Neural cell (in vitro differentiated cells): ENCODE measurements around the gene COQ4. TPM values are rescaled to one million over a fixed set of nuclear protein-coding genes. Genes with fewer than 3 reads are reported as not detected.

ENCODE experiments used
- H2AFZ ChIP-seq: fragments of 200-600, 300-800 bp; sonication (generic), shearing (Covaris generic); 2 replicates; pipeline ENCODE4 v1.6.0; 2014; ENCODE audit warnings: low read depth, mild to moderate bottlenecking, antibody characterized with exemption, low read length, moderate library complexity
- H3F3A ChIP-seq: fragments of 200-600 bp; shearing (Covaris generic); 2 replicates; pipeline ENCODE4 v1.6.1; 2016; ENCODE audit warnings: mild to moderate bottlenecking, moderate library complexity, mixed read lengths, antibody characterized with exemption, low read length; ENCODE audit not compliant: insufficient read depth, poor library complexity, severe bottlenecking
- H3K27ac ChIP-seq: fragments of 200-600, 300-800 bp; sonication (generic), shearing (Covaris generic); 2 replicates; pipeline ENCODE4 v1.5.1; 2014; ENCODE audit warnings: mild to moderate bottlenecking, low read length, moderate library complexity
- H3K27me3 ChIP-seq: fragments of 300-800, 200-600 bp; sonication (generic), shearing (Covaris generic); 2 replicates; pipeline ENCODE4 v1.6.0; 2014; ENCODE audit warnings: mild to moderate bottlenecking, low read depth, low read length, moderate library complexity; ENCODE audit not compliant: insufficient read depth
- H3K36me3 ChIP-seq: fragments of 300-800, 200-600 bp; sonication (generic), shearing (Covaris generic); 2 replicates; pipeline ENCODE4 v1.5.1; 2014; ENCODE audit warnings: mild to moderate bottlenecking, antibody characterized with exemption, low read length, moderate library complexity; ENCODE audit not compliant: insufficient read depth
- H3K4me2 ChIP-seq: fragments of 300-800, 200-600 bp; sonication (generic), shearing (Covaris generic); 2 replicates; pipeline ENCODE4 v1.6.0; 2014; ENCODE audit warnings: mild to moderate bottlenecking, low read length
- H3K4me3 ChIP-seq: fragments of 300-800, 200-600 bp; sonication (generic), shearing (Covaris generic); 2 replicates; pipeline ENCODE4 v1.5.1; 2014; ENCODE audit warnings: mild to moderate bottlenecking, low read length, moderate library complexity
- H3K79me2 ChIP-seq: fragments of 200-600 bp; shearing (Covaris generic); replicated peaks from 2 replicates; pipeline ENCODE4 v1.6.0; 2014; ENCODE audit warnings: mild to moderate bottlenecking, low read length, moderate library complexity; ENCODE audit not compliant: insufficient read depth
- H3K9ac ChIP-seq: fragments of 300-800, 200-600 bp; sonication (generic), shearing (Covaris generic); 2 replicates; pipeline ENCODE4 v1.6.1; 2016; ENCODE audit warnings: mild to moderate bottlenecking, low read length, mixed read lengths
- H3K9me2 ChIP-seq: fragments of 200-600 bp; shearing (Covaris generic); 2 replicates; pipeline ENCODE4 v1.6.1; 2016; ENCODE audit warnings: mild to moderate bottlenecking, low read length, mixed read lengths; ENCODE audit not compliant: insufficient read depth
- H3K9me3 ChIP-seq: fragments of 200-600, 300-800 bp; sonication (generic), shearing (Covaris generic); 2 replicates; pipeline ENCODE4 v1.6.1; 2016; ENCODE audit warnings: mild to moderate bottlenecking, mixed run types, low read length, moderate library complexity, mixed read lengths
- H4K20me1 ChIP-seq: fragments of 200-600 bp; shearing (Covaris generic); 2 replicates; pipeline ENCODE4 v1.6.1; 2016; ENCODE audit warnings: mild to moderate bottlenecking, mixed run types; ENCODE audit not compliant: insufficient read depth
- EP300 ChIP-seq: fragments of 450-650 bp; conservative IDR thresholded peaks from 2 replicates; pipeline ENCODE4 v1.6.1; 2014; ENCODE audit warnings: antibody characterized with exemption, mild to moderate bottlenecking, moderate library complexity; ENCODE audit not compliant: poor library complexity, severe bottlenecking
- MXI1 ChIP-seq: fragments of 450-650 bp; conservative IDR thresholded peaks from 2 replicates; pipeline ENCODE4 v1.6.1; 2014; ENCODE audit warnings: antibody characterized with exemption, mild to moderate bottlenecking; ENCODE audit not compliant: poor library complexity, severe bottlenecking
- POLR2AphosphoS5 ChIP-seq: IDR thresholded peaks from 2 replicates; pipeline ENCODE4 v1.6.1; 2012
- REST ChIP-seq: IDR thresholded peaks from 2 replicates; pipeline ENCODE4 v1.6.1; 2012; ENCODE audit warnings: borderline replicate concordance
- SMC3 ChIP-seq: fragments of 450-650 bp; conservative IDR thresholded peaks from 2 replicates; pipeline ENCODE4 v1.6.1; 2014; ENCODE audit warnings: antibody characterized with exemption, mild to moderate bottlenecking, moderate library complexity; ENCODE audit not compliant: poor library complexity
- TAF1 ChIP-seq: IDR thresholded peaks from 2 replicates; pipeline ENCODE4 v1.6.1; 2012; ENCODE audit warnings: low read depth
- polyA plus RNA-seq: library from polyadenylated mRNA; depleted of rRNA; stranded (reverse); fragments of >200 nt; gene quantifications from 2 replicates; pipeline ENCODE4 v1.2.3, GENCODE V29; 2014

COQ4 gene
- polyA plus RNA-seq, 1 donor from 2014 or later, result 108 TPM

GRCh38 chr9:128321343-128321742, 1.3 kb upstream of the COQ4 start:
- no peaks in the 10 kb centered on the region for H4K20me1 ChIP-seq
- H2AFZ ChIP-seq, result no peak overlapping the region
- H3F3A ChIP-seq, result no peaks in the 10 kb centered on the region
- H3K36me3 ChIP-seq, result no peaks in the 10 kb centered on the region
- H3K9me3 ChIP-seq, result no peaks in the 10 kb centered on the region
- no peak overlapping the region for H3K27ac ChIP-seq
- peak overlapping the region; percentile 80 for H3K4me3 ChIP-seq
- peak overlapping the region; percentile 91 for H3K9ac ChIP-seq
- H3K79me2 ChIP-seq, result peaks cover 26% of the 10 kb centered on the region
- TF ChIP-seq TAF1 (no peak), SMC3 (no peak), REST (no peak), POLR2AphosphoS5 (no peak), MXI1 (no peak)
- no peaks in the 10 kb centered on the region for H3K9me2 ChIP-seq
- no peaks in the 10 kb centered on the region for H3K27me3 ChIP-seq
- peak overlapping the region; percentile 94 for H3K4me2 ChIP-seq

DNA sequence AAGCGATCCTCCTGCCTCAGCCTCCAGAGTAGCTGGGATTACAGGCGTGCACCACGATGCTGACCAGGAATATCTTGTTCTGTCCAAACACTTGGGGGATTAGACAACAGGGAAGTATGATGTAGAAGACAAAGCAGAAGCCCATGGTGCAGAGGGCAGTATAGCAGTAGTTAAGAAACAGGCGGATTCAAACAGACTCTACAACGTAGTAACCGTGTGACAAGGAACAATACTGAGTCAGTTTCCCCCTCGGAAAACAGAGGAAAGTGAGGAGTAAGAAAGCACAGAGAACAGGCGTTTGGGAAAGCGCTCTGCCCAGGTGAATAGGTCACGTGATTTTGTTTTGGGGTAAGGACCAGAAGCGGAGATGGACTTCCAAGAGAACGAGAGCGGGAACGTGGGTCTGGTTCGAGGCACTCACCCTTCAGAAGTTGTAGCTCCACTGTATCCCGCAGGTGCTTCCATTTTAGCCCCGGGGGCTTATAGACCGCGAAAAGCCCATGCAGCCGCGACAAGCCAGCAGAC, 698 bp upstream of the COQ4 start:
- Histone ChIP-seq H3K9me3 (no peaks in the 10 kb centered on the region), H2AFZ (peak overlapping the region; percentile 66), H3K79me2 (peaks cover 26% of the 10 kb centered on the region), H3K4me3 (peak overlapping the region; percentile 80), H4K20me1 (no peaks in the 10 kb centered on the region), H3K4me2 (peak overlapping the region; percentile 94), H3K27me3 (no peaks in the 10 kb centered on the region), H3F3A (no peaks in the 10 kb centered on the region), H3K27ac (peak overlapping the region; percentile 97), H3K36me3 (no peaks in the 10 kb centered on the region), H3K9ac (peak overlapping the region; percentile 91), H3K9me2 (no peaks in the 10 kb centered on the region)
- TF ChIP-seq REST (peak; percentile 6), EP300 (no peak)

DNA sequence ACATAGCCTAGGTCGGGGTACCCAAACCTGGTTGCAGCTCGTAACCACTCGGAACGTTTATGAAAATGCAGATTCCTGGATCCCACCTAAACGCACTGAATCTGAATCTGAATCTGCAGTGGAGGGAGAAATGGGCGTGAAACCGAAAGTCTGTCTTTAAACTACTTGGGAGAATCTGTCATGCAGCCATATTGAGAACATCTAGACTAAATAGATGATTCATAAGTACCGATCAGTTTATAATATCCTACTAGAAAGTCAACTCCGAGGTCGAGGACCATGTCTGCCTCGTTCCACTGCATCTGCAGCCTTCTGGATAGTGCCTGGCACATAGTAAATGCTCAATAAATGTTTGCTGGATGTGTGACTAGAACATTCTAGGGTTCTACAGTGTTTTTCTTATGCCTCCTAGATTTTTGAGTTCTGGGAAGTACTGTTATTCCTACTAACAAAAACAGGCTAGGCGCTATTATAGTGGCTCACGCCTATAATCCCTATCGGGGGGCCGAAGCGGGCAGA, 632 bp downstream of the COQ4 start:
- Histone ChIP-seq H3K9ac (peak overlapping the region; percentile 91), H3K4me2 (peak overlapping the region; percentile 75), H3K36me3 (no peaks in the 10 kb centered on the region), H3K9me3 (no peaks in the 10 kb centered on the region), H3K79me2 (peaks cover 26% of the 10 kb centered on the region), H3F3A (no peaks in the 10 kb centered on the region), H3K27ac (peak overlapping the region; percentile 97), H4K20me1 (no peaks in the 10 kb centered on the region), H3K9me2 (no peaks in the 10 kb centered on the region), H3K27me3 (no peaks in the 10 kb centered on the region), H3K4me3 (peak overlapping the region; percentile 80), H2AFZ (peak overlapping the region; percentile 86)
- TF ChIP-seq MXI1 (no peak), TAF1 (peak; percentile 2)
